GM21619 (cell line): ENCODE data around the gene IFIT1.
"Not testable (repeated sequence)": the region's sequence is repeated elsewhere in the genome, so short reads cannot be mapped to it uniquely, and the experiment has no call there.

Experiments used
- ATAC-seq: cut with Tn5 transposase; IDR thresholded peaks from one replicate; pipeline ENCODE4 v1.9.1; 2021; ENCODE audit not compliant: unreplicated experiment

IFIT1 gene

DNA sequence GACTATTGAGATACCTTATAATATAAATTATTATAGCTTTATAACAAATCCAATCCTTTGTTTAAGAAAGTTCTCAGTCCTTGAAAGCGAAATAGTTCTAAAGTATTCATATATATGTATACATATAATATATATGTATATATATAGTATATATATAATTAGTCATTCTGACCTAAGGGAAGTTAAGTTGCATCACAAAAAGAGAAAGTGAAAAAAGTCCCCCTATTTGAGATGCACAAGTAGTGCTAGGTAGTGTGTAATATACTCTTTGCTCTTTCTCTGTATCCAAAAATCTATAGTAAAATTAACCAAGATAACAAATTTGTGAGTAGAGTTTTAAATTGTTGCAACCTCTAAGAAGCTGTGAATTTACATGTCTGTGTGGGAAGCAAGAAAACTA lies 27.9 kb upstream of the IFIT1 start:
- no peak for ATAC-seq

DNA sequence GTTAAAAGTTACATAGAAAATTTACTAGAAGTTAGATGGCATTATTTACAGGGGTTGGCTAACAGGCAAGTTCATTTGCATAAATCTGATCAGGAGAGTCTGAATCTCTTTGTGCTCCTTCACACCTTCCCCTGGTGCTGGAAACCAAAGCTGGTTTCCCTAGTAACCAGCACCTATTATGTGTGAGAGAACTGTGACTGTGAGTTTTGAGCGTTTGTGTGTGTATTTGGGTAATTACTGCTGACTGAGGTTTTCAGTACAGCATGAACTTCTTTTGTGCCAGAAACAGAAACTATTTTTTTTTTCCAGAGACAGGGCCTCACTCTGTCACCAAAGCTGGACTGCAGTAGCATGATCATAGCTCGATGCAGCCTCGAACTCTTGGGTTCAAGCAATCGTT lies 24.9 kb upstream of the IFIT1 start:
- ATAC-seq: peak; percentile 80

DNA sequence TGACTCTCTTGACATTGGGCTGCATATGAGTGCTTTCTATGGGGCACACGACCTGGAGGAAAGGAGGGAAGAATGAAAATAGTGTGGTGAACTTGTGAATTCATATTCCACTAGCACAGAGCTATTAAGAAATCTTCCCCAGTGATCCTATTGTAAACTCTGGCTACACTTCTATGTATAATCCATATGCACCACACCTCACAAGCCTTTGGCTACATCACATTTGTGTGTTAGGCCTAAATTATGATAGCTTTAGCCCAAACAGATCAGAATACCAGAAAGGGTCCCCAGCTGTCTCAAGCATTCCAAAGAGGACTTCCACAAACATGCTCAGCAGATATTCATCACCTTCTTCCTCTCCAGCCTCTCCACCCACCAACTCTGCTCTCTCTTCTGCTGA lies 24.3 kb upstream of the IFIT1 start:
- no peak for ATAC-seq

DNA sequence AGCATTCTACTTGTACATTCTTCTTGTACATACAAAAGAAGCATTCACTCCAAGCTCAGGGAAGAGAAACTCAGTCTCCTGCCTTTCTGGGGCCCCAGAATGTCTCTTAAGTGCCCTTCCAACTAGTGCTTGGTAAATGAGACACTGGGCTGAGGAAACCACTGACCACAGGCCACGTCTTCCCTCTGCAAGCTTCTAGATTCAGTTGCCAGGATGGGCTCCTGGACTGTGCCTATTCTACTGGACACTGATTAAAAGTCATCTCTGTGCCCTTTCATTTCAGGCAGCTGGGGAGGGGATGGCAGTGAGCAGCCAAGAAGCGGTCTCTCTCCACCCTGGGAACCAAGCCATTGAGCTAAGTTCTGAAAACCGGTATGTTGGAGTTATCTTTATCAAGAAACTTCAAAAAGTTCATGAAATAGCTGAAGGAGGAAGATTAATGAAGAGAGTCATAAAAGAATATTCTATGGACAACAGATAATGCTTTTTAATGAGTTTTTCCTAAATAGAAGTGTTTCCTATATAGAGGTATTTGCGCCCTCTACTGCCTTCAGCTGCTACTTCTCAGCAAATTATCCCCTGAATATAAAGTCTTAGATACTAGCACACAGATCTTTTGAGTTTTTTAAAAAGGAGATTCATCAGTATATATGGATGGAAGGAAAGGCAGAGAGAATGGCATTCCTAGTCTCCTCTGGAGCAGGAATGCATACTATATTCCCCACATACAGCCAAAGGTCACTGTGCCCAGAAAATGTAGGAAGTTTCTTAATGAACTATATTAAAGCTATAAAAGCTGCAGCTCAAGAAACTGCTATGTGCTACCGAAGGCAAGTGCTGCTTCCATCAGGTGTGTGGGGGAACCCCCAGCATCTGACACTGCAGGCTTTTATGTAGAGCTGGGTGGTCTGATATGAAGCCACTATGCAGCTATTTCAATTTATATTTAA lies 23.0 kb upstream of the IFIT1 start:
- ATAC-seq: no peak

DNA sequence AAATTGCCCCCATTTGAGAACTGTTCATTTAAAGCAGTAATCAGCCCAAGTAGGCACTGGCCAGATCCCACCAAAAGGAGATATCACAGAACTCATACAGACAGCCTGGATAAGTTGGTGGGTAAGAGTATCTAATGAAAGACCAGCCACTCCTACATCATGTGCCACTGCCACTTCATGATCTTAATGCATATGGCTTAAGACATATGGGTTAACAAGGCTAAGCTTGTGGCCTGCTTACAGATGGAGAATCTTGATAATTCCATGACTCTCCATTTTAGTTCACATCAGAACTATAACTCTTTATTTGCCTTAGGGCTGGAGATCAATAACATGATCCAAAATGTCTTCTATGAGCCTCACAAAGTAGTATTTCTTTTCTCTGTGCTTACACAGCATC lies 21.3 kb upstream of the IFIT1 start:
- no peak for ATAC-seq

DNA sequence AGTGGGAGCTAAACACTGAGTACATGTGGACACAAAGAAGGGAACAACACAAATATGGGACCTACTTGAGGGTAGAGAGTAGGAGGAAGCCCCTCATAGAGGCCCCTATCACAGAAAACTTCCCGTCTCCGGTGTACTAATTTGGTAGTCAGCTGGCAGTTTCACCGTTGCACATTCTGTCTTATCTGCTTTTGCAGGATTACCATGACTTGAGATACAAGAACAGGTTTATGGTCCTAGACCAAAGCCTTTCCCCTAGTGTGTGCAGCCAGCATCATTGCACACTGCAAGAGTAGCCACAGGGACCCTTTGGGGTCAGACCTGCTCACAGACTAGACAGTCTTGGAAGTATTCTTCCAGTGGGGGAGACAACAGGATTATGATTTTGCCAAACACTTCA lies 20.4 kb upstream of the IFIT1 start:
- no peak for ATAC-seq

DNA sequence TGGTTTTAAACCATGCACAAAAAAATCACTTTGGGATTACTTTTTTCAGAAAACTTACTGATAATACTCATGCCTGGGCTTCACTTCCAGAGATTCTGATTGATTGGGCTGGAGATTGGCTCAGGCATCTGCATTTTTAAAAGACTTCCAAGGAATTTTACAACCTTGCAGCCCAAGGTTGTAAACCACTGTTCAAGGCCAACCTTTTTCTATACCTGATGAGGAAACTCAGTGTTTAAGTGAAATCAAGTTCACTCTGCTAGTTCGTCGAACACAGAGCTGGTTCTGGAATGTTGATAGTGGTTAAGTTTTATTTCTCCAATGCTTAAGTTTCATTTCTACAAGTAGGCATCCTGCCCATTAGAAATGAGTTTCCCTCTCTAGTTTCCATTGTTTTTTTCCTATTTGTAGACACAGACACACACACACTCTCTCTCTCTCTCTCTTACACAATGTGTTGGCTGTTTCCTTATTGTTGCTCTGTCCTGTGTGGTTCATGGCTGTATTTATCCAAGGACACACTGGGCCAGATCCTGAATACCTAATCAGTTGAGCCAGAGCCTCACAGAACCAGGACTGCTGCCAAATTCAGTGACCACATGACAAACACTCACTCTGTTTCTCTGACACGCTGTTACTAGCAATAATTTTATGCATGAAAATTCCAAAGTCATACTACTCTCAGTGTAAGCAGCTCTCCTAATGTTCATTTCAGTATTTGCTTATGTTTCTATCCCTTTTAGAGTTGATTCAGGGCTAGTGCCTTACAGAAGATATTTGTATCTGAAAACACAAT lies 18.3 kb upstream of the IFIT1 start:
- ATAC-seq: no peak

DNA sequence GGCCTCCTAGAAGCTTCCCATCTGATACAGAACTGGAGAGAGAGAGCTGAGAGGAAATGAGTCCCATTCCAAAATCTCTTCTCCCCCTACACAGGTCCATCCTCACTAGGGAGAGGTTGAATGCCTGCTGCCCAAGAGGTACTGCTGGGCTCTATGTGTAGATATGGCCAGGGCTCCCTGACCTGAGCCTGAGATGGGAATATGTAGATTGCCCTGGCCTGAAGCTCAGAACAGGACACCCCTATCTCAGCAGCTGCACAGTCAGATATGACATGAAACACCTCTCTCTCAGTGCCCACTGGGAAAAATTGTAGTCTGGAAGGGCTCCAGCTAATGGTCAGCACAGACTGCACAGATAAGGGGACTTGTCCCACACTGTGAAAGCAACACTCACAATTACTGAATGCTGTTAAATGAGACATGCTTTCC lies 17.7 kb upstream of the IFIT1 start:
- no peak for ATAC-seq

DNA sequence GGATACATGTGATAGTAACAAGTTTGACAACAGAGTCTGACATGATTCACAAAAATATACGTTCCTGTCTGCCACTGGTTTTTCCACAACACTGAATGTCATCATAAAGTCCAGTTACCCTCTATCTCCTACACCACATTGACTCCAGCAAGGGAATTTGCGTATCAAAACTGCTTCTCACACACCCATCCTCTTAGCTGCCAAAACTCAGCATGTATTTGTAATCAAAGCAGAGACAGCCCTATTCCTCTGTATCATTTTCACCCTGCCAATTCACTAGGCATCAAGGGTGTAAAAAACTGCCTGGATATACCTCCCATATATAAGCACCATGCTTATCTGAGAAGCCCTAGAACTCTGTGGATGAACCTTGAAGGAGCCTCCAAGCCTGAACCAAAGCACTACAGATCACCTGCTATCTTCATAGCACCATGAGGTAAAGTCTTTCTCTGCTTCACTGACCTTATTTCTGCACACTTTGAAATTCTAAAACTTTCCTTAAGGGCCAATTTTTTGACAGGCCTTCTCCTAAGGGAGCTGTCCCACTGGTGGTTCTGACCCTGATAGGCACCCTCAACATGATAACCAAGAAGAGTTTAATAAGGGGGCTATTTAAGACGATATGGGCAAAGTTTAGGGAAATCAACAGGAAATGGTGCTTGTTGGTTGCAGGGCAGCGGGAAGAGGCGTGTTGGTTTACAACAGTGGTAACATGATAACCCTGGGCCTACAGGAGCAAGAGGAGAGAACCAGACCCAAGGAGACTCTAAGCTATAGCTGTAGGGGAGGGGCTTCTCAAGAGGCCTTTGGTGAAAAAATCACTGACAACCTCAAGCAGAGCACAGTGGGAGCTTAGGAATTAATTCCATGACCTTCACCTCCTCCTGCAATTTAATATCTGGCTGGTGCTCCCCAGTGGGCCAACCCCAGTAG lies 14.5 kb upstream of the IFIT1 start, which contains the start of gene IFIT1B:
Gene IFIT1B (plus strand): TSS at position 352 of the 933 bp plus-strand sequence. CDS start 80 bp downstream, at position 432.
- ATAC-seq: no peak

DNA sequence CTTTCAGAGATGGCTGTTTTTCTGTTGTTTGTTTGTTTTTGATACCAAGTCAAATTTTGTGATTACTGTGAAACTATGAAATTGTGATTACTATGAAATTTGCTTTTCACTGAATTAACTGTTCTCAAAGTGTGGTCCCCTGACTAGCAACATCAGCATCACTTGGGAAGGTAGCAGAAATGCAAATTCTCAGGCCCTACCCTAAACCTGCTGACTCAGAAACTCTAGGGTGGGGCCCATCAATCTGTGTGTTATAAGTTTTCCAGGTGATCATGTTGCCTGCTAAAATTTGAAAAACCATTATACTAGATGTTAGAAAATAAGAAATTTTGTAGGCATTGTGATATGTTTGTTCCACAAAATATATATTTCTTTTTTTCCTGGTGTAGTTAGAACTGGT lies 13.3 kb upstream of the IFIT1 start:
- no peak for ATAC-seq

DNA sequence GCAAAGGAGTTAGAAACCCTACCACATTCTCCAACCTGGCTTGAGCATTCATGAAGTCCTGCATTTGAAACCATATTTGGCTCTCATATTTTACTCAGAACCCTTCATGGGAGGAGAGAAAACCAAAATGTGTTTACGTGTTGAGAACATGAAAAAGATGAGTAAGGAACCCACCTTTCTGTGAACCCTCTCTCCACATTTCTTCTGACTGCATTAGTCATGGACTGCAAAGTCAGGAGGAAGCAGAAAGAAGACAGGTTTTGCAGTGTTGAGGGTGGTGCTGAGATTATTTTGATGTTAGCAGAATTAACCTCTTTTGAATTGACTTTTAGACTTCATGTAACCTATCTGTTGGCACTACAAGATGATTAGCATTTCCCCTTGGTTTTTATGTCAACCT lies 9.7 kb upstream of the IFIT1 start:
- ATAC-seq: no peak

DNA sequence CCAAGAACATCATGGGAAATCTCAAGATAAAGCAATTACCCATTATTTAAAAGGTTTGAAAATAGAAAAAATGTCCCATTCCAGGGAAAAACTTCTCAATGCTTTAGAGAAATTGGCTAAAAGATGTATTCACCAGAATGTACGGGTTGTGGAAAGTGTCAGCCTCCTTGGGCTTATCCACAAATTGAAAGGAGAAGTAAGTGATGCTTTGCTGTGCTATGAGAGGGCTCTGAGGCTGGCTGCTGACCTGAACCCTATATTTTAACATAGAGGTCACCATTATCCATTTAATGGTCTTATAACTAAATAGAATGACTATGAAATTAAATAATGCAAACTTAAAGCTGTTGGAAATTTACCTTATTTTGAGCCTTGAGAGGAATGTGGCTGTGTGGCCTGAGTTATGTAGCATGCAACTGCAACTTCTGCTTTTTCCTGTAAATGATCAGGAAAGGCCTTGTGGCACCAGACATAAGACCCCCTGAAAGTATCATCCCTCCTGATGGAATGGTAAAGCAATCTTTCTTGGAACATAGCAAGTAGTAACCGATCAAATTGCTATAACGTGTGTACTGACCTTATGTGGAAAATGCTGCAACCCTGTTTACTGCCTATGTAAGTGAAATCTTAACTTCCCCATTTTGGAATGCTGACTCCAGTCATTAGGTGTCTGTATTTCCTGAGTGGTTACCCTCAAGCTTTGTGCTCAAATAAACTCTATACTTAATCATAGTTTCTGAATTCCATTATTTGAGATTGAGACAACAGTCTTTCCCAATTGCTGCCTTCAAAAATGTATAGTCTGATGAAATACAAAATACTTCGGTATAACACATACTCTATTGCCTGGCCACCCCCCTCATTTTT lies 7.7 kb upstream of the IFIT1 start:
- no peak for ATAC-seq

DNA sequence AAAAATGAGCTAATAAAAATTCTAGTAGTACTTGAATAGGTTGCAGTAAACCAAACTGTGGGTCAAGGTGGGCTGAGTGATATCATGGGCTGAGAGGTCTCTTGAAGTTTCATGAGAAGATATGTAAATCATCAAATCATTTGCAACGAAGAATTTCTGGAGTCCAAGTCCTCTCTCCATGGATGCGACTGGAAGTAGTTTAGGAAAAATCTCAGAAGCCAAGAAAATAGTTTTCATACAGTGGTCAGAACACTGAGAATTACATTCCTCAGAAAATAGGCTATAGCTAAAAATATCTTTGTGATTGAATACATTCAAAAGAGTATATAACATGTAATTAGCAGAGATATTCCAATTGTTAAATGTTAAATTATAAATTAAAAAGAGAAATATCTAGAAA lies 3.6 kb upstream of the IFIT1 start:
- ATAC-seq: no peak

DNA sequence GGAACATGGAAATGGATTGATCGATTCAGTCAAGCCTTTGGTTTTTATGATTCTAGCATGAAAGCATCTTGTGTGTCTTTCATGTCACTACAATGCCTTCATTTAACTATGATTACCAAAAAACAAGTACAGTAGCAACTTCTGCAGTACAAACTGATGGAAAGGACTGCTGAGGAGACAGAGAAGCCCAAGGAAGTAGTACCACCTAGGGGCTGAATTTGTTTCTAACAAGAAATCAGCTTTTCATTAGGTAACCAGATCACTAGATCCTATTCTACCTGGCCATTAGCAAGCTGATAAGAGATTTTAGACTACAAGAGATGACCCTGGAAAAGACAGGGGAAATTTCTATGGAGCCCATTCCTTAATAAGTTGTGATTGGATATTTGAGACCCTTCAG lies 3.2 kb upstream of the IFIT1 start:
- ATAC-seq: no peak

DNA sequence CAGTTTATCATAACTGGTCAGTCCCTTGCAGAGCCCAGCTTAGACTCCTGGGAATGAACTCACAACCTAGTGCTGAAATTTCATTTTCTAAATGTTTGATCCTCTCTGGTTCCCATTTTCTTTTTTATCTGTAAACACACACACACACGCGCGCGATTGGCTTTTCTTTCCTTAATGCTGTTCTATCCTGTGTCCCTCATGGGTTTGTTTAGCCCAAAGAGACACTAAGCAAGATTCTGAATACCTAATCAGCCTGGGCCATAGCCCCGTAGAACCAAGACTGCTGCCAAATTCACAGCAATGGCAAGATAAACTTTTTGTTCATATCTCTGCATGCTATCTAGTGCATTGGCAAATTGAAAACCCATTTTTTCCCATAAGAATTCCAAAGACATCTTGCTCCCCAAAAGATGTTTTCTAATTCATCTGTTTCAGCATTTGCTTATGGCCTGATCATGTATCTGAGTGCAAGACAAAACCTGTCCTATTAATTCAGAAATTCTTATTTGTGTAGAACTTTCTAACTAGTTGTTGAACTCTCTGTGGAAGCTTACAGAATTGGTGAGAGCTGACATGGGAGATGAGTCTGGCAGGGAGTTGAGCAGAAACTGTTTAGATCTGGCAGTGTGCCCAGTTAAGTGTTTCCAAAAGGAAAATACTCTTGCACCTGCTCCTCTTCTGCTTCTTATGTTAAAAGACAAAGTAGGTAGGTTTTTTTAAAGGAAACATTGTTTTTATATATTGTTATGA lies 1.8 kb upstream of the IFIT1 start:
- ATAC-seq: no peak

DNA sequence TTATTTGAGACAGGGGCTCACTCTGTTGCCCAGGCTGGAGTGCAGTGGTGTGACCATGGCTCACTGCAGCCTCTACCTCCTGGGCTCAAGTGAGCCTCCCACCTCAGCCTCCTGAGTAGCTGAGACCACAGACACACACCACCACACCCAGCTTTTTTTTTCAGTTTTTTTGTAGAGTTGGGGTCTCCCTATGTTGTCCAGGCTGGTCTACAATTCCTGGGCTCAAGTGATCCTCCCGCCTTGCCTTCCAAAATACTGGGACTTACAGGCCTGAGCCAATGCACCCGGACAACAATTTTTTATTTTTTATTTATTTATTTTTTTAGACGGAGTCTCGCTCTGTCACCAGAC lies 1.2 kb upstream of the IFIT1 start:
- ATAC-seq: not testable (repeated sequence)

DNA sequence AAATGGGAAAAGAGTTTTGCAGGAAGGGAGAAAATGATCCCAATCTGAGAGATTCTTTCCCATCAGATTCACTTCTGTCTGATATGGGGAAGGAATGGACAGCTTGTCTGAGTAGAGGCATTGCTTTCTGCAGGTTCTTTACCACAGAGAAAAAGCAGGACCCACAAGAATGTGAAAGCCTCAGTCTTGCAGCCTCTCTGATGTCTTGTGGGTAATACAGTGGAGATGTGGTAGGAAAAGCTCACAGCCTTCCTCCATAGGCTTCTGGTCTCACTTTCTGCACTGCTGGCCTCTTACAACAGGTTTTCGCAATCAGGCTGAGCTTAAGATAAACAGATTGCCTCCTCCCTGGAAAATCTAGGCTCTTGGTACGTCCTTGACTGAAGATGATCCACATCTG lies 551 bp downstream of the IFIT1 start:
- ATAC-seq: no peak

DNA sequence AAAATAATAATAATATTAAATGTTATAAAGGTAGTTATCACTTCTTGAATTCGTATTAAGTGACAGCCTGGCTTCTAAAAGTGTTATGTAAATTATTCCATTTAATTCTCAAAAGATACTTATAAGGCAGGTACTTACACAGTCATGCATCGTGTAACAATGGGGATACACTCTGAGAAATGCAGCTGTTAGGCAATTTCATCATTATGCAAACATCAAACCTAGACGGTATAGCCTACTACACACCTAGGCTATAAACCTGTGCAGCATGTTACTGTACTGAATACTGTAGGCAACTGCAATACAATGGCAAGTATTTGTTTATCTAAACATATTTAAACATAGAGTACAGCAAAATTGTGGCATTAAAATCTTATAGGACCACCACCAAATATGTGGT lies 1.5 kb downstream of the IFIT1 start:
- no peak for ATAC-seq

DNA sequence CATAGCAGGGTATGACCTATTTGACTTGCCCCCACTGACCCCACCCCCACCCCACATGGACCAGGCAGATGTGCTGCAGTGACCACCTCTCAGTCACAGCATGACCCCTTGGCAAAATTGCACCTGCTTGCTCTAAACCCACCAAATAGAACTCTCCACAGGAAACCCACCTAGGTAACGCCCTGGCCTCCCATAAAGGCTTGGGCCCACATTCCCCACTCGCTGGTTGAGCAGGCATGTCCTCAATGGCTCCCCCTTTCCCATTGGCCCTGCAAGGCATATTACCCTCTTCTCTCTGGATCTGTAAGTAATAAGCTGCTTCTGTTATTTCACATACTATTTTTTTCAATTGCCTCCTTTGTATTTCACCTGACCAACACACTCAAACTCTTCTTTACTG lies 2.7 kb downstream of the IFIT1 start:
- ATAC-seq: no peak
